GM21526 (cell line): ENCODE results near the gene SOBP.
A peak's percentile ranks its signal among the peaks of the same experiment; 100 is the strongest.

Experiments
- ATAC-seq: cut with Tn5 transposase; IDR thresholded peaks from one replicate; pipeline ENCODE4 v1.9.1; 2021; ENCODE audit warnings: moderate library complexity; ENCODE audit not compliant: unreplicated experiment, low FRiP score

The SOBP gene

DNA sequence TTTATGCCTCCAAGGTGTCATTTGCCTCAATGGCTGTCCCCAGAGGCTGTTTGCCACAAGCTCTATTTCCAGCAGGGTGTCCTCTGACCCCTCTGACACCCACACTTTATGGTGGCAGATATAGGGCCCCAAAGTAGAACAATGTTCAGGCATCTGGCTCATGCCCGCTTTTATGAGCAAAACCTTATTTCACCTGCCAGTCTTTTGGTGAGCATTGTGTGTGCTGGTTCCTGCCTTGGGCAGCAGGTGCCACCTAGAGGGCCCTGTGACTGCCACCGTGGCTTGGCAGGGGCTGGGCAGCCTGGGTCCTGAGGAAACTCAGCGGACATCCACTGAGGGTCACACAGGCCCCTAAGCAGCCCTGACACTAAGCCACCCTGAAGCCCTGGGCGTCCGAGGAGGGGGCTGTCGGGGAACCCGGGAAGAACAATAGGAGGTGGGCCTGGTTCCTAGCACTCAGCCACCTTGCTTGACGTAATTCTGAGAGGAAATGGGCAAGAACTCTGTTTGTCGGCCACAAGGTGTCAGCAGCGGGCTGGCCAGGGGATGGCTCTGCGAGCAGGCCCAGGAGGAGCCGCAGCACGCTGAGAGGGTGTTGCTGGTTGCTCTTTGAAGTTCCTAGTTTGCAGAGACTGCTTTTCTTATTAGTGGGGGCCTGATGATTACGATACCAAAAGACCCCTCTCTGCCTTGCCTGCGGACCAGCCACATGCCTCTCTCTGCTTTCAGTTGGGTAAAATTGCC lies 185.2 kb downstream of the SOBP start:
- peak; percentile 86 for ATAC-seq

DNA sequence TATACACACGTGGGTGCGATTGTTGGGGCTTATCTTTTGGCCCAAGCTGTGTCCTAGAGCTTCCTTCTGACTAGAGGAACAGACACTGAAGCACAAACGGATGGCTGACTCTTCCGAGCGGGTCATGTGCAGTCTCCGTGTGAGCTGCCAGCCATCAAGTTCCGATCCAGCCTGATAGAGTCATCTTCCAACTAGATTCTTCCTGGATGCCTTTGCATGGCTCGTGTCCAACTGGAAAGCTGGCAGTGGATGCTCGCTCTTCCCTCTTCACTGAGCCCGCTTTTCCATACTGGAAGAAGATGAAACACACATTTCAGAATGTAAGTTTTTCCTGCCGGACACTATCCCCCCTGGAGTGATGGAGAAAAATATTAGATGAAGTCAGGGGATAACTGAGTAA lies 186.1 kb downstream of the SOBP start:
- no peak for ATAC-seq

DNA sequence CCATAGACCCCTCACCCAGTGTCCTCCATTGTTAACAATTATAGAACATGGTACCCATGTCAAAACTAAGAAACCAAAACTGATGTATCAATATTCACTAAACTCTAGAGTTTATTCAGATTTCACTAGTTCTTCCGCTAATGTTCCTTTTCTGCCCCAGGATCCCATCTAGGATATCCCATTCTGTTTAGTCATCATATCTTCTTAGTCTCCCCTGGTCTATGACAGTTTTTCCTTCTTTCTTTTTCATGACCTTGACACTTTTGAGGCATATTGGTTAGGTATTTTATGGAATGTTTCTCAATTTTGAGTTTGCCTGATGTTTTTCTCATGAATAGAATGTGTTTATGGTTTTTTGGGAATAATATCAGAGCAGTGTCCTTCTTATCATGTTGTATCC lies 187.5 kb downstream of the SOBP start:
- ATAC-seq = no peak

DNA sequence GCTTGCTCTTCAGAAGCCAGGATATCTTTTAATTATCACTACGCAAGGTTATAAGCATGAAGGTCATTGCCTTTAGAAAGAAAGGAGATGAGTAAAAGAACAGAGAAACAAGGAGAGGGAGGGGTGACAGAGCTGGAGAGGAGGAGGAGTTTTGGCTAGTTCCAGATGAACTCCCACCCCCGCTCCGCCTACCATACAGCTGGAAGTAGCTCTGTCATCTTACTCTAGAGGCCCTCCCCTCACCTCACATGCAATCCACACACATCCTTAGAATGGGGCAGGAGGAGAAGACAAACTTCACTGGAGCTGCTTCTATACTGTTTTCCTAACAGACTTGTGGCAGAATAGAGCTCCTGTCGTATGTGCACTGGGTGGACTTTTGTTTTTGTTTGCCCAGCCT lies 189.5 kb downstream of the SOBP start:
- no peak for ATAC-seq

DNA sequence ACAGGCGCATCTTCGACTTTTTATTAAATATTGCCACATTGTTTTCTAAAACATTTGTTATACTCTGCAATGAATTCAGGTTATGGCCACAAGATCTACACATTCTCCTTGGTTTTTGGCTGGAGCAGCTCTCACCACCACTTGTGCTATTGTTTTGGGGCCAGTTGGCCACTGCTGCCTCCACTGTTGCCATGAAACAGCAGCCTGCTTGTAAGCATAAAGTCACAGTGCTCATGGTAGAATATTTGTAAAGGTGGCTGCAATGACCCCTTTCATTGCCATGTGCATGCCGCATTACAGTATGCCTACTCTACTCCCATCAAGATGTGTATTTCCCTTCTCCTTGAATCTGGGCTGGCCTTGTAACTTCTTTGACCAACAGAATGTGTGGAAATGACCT lies 192.8 kb downstream of the SOBP start:
- no peak for ATAC-seq

DNA sequence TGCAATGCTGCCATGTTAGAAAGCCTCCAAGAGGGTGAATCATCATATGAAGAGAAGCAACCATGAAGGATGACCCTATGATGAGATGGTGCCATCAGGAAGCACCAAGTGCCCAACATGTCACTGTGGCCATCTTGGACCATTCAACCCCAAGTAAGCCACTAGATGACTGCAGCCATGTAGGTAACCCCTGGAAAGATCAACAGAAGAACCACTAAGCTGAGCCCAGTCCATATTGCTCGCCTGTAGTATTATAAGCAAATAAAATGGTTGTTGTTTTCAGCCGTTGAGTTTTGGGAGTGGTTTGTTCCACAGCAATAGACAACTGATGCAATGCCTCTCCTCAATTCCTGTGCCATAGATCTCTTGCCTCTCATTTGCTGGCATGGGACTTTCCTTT lies 193.3 kb downstream of the SOBP start:
- no peak for ATAC-seq

DNA sequence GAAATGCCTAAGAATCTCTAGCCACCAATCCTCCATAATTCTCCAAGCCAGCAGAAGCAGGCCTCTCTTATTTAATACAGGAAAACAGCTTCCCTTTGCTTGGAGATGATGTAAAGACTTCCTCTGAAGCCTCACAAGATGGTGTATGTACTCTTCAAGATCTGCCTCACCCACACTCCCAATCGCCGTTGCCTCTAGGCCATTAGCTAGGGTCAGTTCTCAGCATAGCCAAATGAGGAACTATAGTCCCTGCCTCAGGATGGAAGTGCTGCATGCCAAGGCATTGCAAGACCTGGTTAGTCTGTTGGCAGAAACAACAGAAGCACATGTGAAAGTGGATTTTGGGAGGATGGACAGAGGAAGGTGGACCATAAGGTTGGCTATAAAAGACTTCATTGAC lies 195.1 kb downstream of the SOBP start:
- no peak for ATAC-seq

DNA sequence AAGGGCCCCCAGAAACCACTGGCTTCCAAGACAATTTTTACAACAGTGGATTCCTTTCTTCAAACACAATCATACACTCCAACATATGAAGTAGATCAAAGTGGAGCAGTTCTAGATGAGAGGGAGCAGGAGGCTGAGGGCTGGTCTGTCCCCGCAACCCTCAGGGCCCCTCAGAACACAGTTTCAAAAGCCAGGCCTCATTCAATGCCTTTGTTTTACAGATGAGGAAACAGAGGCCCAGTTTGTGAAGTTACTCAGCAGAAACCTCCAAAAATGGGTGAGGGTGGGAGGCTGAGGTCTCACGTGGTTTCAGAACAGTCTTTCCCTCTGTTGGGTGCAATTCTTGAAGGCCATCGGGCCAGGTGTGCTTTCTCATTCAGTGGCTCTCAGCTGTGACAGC lies 199.3 kb downstream of the SOBP start:
- no peak for ATAC-seq

DNA sequence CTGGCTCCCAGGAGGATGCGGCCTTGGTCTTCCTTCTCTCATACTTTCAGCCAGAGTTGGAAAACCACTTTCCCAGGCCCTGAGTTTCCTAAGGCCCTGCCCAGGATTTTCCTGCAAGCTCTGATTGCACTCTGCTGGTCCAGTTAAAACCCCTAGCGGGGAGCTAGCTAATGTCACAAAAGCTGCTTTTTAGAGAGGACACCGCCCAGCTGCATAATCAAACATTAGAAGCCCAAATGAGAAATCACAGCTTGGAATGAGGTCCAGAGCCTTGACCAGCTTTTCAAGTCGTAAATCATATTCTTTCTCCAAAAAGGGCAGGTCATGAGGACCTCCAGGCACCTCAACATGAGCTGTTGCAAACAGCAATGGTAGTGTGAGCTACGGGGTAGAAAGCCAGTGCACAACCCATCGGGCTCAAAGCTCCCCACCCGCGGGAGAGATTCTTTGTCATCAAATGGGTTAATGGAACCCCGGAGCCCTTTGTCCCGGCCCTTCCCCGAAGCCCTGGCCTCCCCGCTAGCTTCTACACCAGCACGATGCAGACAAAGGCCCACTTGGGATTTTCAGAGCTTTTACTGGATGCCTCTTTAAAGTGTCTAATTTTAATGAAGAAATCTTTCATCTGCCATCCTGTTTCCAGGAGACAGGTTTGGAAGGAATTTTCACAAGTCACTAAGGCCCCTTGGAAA lies 200.2 kb downstream of the SOBP start:
- no peak for ATAC-seq

DNA sequence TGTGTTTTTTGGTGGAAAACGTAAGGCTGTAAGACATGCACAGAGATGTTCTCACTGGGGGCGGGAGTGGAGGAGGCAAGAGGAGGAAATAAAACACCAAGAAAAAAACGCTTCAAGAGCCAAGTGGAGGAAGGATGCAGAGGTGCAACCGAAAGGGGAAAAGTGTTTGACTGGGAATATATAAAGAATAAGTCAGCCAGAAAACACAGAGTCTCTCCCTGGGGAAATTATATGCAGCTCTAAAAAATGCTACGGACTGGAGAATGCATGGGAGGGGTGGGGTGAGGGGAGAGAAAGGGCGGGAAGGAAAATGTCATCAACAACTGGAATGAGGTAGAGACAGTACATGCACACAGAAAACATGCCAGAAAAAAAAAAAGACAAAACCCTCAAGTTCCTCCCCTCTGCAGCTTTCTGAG lies 200.7 kb downstream of the SOBP start:
- no peak for ATAC-seq

DNA sequence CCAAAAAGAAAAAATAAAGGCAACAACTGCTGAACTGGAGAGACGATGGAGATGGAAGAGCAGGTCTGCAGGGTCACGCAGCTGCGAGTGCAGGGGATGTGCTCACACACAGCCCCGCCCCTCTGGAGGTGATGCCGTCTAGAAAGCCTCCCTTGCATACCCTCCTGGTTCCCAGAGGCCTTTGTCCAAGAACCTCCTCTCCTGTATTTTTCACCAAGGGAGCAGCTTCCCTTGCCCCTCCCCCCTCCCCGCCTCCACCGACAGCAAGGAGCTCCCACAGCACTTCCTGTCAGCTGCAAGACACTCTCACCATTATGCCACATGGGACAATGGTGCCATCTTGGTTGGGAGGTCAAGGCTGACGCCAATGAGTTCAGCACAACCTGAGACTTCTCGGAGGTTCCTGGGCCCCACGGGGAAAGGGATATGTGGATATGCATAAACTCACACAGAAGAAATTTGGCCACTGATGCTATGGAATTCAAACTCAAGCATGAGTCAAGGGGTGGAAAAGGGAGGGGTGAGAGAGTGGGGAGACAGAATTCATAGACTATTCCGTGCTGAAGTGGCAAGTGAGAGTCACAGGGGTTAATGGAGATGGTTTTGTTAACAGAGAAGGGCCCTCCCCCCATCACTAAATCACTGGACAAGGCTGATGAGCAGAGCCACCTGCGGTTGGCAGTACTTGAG lies 201.3 kb downstream of the SOBP start:
- no peak for ATAC-seq

DNA sequence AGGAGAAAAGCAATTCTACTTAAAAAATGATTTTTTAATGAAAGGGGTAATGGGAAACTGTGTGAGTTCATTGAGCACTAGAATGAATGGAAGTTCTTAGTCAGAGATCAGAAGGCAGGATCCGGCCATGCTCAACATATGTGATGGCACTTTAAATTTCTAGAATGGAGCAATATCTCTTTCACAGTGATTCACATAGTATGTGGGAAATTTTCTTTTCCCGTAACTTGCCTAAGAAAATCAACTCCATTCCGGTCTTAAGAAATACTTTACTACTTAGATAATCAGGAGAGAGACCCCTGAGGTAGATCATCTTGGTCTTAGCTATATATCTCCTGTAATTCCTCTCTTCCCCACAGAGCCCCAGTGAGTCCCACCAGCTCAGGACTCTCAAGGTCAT lies 202.4 kb downstream of the SOBP start:
- no peak for ATAC-seq

DNA sequence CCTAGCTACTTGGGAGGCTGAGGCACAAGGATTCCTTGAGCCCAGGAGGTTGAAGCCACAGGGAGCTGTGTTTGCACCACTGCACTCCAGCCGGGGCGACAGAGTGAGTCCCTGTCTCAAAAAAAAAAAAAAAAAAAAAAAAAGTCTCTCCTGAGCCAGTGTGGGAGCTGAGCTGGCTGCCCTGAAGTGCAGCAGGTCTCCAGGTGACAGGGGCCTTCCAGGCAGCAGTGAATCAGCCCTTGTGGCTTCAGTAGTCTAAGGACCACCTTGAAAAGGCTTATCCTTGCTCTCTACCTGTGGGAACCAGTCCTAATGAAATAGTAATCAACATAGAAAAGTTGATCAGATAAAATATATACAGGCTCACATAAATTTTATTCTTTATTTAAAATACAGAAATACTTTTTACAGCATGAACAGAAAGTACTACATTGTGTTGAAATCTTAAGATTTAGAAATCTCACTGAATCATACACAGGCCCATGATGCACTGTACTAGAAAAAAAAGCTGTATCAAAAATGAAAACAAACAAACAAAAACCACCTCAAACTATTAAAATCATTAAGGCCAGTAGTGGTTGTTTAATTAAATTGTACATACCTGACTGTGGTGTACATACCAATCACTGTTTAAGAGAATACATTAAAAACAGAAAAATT lies 205.3 kb downstream of the SOBP start:
- ATAC-seq = no peak

DNA sequence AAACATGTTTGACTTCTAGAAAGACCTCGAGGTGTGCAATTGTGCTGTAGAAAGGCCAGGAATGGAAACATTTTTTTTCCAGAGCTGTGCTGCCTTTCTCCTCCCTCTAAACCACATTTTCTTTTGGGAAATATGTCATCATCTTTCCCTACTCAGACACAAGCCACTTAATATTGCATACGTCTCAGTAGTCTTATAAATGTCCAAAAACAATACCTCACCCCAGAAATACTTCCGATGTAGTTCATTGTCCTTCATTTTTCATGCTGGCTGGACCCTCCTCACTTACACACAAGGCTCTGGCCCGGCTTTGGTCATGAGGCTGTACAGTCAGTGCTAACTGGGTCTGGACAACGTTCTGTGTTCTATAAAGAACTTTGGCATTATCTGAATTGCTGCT lies 207.8 kb downstream of the SOBP start:
- ATAC-seq = no peak

DNA sequence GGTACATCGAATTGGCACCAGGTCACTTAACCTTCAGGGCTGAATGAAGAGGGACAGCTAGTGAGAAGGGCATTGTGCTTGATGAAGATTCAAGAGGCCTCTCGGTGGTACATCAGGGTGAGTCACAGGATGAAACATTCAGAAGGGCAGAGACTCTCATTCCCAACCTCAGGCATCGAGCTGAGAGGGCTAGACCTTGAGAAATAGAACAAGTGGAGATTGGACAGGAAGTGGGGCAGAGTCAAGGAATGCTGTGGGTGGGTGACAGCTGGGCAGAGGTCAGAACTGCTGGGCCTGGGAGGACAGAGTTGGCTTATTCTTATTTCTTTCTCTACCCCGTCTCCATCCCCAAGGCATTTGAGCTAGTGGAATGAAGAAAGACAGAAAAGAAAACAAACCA lies 208.2 kb downstream of the SOBP start:
- no peak for ATAC-seq

DNA sequence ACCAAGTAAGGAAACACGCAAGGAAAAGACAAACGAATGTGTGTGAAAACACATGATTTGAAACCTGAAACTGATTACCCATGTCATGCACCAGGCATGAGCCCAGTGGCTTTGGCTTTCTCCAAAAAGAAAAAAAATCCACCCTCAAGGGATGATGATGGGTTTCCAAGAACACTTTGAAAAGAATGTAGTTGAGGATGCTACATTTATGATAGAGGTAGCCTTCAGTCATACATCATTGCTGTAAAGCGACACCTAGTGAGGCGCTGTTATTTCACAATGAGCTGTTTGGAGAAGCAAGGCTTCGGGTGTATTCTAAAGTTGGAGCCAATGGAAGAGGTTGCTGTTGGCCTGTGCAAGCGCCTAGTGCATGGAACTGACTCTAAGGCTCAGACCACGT lies 209.3 kb downstream of the SOBP start:
- ATAC-seq = no peak

DNA sequence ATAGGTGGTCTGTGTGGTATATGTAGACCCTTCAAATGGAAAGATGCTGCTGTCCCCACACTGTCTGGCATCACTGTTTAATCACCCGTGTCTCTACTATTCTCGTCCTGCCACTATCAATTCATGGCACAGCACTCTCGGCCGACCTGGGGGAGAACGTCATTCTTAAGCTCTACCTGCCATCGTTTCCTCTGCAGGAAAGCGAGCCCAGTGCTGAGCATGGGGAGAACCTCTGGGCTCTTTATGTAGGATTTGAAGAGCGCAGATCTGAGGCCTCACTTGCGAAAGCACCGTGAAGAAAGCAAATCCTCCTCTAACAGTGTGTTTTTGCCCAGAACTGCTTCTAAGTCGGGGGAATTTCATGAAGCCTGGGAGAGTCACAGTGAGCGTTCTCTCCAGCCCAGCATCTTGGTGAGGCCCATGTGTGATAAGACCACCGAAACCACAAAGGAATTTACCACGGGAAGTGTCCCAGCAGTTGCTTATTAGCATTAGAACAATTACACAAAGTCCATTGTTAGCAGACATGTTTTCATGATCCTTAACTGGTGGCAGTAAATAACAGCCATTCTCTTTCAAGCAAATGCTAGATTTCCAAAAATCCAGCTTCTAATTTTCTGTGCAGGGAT lies 209.9 kb downstream of the SOBP start:
- no peak for ATAC-seq

DNA sequence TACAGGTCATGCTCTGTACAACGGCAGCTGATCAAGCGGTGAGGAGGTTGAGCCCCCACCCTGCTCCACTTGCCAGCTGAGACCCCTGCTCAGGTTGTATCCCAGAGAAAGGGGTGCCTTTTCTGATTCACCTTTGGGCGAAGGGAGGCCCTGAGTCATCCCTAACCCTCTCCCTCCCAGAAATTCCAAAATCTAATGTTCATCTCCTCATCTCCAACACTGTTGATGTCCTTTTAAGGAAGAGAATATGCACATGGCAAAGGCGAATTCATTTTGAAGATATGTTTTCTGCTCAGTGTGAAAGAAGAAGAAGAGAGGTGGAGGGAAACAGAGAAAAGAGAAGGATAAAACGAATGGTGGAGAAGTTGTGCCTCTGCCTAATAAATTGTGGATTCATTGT lies 213.7 kb downstream of the SOBP start:
- no peak for ATAC-seq

DNA sequence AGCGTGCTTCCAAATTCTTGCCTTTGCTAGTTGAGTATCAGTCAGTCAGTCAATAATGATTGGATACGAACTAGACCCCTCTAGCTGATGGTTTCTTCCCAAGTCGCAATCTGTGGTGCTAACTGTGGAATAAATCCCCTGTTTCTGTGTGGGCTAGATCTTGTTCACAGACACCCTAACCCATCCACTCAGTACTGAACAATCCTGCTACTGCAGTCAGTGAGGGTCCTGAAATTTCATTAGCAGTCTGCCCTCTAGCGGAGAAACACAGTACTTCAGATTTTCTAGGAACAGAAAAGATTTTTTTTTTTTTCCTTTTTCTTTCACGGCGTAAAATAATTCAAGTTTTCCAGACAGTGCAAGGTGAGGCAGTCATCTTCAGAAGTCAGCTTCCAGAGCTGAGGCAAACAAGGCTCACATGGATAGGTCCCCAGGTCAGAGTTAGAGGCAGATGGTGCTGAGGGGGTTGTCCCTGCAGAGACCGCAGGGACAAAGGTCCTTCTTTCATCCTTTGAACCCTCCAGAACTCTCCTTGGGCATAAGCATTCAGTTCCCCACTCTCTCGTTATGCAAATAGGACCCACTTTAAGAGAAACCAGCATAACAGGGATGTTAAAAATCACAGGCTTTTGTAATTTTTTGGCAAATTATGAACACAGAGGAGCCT lies 214.6 kb downstream of the SOBP start:
- ATAC-seq = no peak

DNA sequence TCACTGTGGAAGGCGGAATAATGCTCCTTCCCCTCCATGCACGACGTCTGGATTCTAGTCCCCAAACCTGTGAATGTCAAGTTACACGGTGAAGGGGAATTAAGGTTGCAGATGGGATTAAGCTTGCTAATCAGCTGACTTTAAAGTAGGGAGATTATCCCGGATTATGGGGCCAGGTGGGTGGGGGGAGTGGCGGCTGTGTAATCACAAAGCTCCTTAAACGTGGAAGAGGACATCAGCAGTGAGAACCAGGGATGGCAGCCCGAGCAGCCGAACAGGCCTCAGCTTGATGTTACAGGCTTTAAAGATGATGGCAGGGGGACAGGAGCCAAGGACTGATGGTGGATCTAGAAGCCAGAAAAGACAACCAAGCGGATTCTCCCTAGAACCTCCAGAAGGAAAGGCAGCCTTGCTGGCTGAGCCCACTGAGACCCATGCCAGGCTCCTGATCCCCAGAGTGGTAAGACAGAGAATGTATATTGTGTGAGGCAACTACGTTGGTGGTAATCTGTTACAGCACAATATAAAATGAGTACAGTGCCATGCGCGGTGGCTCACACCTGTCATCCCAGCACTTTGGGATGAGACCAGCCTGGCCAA lies 216.7 kb downstream of the SOBP start:
- ATAC-seq = no peak
